ENCODE data around the gene FBN1.

FBN1 gene

DNA sequence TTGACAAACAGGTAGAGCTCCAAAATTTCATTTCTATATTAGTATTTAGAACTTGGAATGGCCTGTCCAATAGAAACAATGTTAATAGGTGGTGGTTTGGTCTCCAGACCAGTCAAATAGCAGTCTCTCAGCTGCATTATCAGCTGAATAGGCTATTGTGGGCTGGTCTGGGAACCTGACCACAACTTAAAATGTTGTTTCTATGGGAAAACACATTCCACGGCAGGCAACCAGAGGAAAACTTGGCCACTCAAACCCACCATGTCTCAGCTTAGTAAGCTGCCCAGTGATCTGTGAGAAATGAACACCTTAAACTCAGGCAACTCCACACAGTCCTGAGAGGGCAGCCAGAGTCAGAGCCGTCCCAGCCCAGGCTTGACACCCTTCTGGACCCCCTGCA is 20.4 kb downstream of the FBN1 start:
- H3K27me3 ChIP-seq (ENCODE audit: low read depth, low read length) = no peaks in the 10 kb centered on the region
- H3K4me1 ChIP-seq (ENCODE audit: low read length) = 0 out of 2 replicates have a peak, but pooled peaks cover 2% of the 10 kb centered on the region
- TF ChIP-seq EZH2phosphoT487 (IDR thresholded peaks at IDR 0.05; ENCODE audit: low read depth) = no peak
- H2AFZ ChIP-seq (ENCODE audit: low read depth, low read length) = no peak overlapping the region
- H3K4me2 ChIP-seq (ENCODE audit: low read length) = no peak overlapping the region
- no peaks in the 10 kb centered on the region for H3K36me3 ChIP-seq (replicated peaks; ENCODE audit: low read depth, low read length)
- no peak overlapping the region for H3K4me3 ChIP-seq (ENCODE audit: low read length)
- H3K27ac ChIP-seq (ENCODE audit: low read length) = no peak overlapping the region
- H4K20me1 ChIP-seq (ENCODE audit: insufficient read depth, low read length) = no peaks in the 10 kb centered on the region
- H3K79me2 ChIP-seq (ENCODE audit: low read length) = no peaks in the 10 kb centered on the region
- no peak overlapping the region for H3K9ac ChIP-seq (ENCODE audit: low read length)
- no peaks in the 10 kb centered on the region for H3K9me3 ChIP-seq (ENCODE audit: insufficient read depth, low read length)

DNA sequence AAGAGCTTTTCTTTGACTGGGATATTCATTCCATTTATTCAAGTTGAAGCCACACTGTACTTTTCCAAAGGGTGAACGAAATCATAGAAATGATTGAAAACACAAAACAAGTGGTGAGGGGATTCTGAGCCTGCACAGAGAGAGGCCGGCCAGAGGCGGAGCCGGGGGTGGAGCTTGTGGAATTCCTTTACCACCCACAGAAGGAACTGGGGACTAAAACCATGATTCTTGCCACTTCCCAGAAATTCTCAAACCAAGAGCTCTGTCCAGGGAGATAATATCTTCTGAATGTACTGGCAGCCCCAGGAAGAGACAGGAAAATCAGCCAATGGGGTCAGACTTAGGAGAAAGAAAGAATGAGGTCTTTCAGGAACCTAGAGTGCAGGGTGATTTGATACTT is 20.8 kb downstream of the FBN1 start:
- Histone ChIP-seq H3K4me2 (ENCODE audit: low read length) (no peak overlapping the region), H3K9me3 (ENCODE audit: insufficient read depth, low read length) (no peaks in the 10 kb centered on the region), H4K20me1 (ENCODE audit: insufficient read depth, low read length) (no peaks in the 10 kb centered on the region), H3K36me3 (replicated peaks; ENCODE audit: low read depth, low read length) (no peaks in the 10 kb centered on the region), H3K4me1 (ENCODE audit: low read length) (no peaks in the 10 kb centered on the region), H3K9ac (ENCODE audit: low read length) (no peak overlapping the region), H3K79me2 (ENCODE audit: low read length) (no peaks in the 10 kb centered on the region), H3K27ac (ENCODE audit: low read length) (no peak overlapping the region), H3K4me3 (ENCODE audit: low read length) (no peak overlapping the region), H3K27me3 (ENCODE audit: low read depth, low read length) (no peaks in the 10 kb centered on the region), H2AFZ (ENCODE audit: low read depth, low read length) (no peak overlapping the region)
- TF ChIP-seq, protein P1, sequence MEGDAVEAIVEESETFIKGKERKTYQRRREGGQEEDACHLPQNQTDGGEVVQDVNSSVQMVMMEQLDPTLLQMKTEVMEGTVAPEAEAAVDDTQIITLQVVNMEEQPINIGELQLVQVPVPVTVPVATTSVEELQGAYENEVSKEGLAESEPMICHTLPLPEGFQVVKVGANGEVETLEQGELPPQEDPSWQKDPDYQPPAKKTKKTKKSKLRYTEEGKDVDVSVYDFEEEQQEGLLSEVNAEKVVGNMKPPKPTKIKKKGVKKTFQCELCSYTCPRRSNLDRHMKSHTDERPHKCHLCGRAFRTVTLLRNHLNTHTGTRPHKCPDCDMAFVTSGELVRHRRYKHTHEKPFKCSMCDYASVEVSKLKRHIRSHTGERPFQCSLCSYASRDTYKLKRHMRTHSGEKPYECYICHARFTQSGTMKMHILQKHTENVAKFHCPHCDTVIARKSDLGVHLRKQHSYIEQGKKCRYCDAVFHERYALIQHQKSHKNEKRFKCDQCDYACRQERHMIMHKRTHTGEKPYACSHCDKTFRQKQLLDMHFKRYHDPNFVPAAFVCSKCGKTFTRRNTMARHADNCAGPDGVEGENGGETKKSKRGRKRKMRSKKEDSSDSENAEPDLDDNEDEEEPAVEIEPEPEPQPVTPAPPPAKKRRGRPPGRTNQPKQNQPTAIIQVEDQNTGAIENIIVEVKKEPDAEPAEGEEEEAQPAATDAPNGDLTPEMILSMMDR (IDR thresholded peaks at IDR 0.05; ENCODE audit: low read depth, low read length) = no peak
- no peak for TF ChIP-seq EZH2phosphoT487 (IDR thresholded peaks at IDR 0.05; ENCODE audit: low read depth)

DNA sequence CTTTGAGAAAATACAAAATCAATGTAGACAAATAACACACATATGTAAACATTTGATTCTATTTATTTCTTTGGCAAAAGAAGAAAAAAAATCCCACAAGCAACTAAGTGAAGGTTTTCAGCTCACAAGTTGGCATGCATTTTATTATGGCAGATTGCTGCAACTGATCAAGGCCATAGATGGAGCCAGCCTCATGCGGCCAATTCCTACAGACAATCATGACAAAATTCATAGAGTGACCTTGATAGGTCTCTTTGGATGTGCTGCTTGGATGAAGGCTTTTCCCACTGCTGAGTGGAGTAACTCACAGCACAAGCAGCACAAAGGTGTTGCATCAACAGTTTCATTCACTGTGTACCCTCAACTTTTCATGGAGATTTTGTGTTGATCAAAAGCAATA is 22.1 kb downstream of the FBN1 start:
- Histone ChIP-seq H3K4me1 (ENCODE audit: low read length) (no peaks in the 10 kb centered on the region), H3K9ac (ENCODE audit: low read length) (no peak overlapping the region), H3K27me3 (ENCODE audit: low read depth, low read length) (no peaks in the 10 kb centered on the region), H3K4me3 (ENCODE audit: low read length) (no peak overlapping the region), H4K20me1 (ENCODE audit: insufficient read depth, low read length) (no peaks in the 10 kb centered on the region), H3K9me3 (ENCODE audit: insufficient read depth, low read length) (no peaks in the 10 kb centered on the region), H3K36me3 (replicated peaks; ENCODE audit: low read depth, low read length) (no peaks in the 10 kb centered on the region), H3K79me2 (ENCODE audit: low read length) (no peaks in the 10 kb centered on the region), H3K4me2 (ENCODE audit: low read length) (no peak overlapping the region), H3K27ac (ENCODE audit: low read length) (no peak overlapping the region), H2AFZ (ENCODE audit: low read depth, low read length) (no peak overlapping the region)
- no peak for TF ChIP-seq EZH2phosphoT487 (IDR thresholded peaks at IDR 0.05; ENCODE audit: low read depth)
- TF ChIP-seq, protein P1 (IDR thresholded peaks at IDR 0.05; ENCODE audit: low read depth, low read length) = no peak

DNA sequence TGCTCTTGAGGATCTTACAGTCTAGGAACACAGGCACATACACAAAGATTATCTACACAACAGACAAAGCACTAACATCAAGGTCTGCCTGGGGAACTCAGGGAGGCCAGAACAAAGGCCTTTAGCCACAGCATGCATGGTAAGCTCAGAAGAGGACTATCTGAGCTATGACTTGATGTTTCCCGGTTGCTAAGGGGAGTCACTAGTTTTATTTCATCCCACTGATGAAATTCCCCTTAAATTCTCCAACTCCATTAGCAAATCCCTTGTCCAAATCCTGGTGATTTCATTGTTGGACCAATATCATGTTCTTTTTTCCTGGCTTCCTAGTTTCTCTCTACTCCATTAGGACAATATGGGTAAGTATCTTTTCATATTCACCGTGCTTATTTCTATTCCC is 23.3 kb downstream of the FBN1 start:
- Histone ChIP-seq H3K4me1 (ENCODE audit: low read length) (no peaks in the 10 kb centered on the region), H3K36me3 (replicated peaks; ENCODE audit: low read depth, low read length) (no peaks in the 10 kb centered on the region), H3K4me3 (ENCODE audit: low read length) (no peak overlapping the region), H4K20me1 (ENCODE audit: insufficient read depth, low read length) (no peaks in the 10 kb centered on the region), H3K27ac (ENCODE audit: low read length) (no peak overlapping the region), H3K27me3 (ENCODE audit: low read depth, low read length) (no peaks in the 10 kb centered on the region), H3K9ac (ENCODE audit: low read length) (no peak overlapping the region), H3K9me3 (ENCODE audit: insufficient read depth, low read length) (no peaks in the 10 kb centered on the region), H2AFZ (ENCODE audit: low read depth, low read length) (no peak overlapping the region), H3K4me2 (ENCODE audit: low read length) (no peak overlapping the region), H3K79me2 (ENCODE audit: low read length) (no peaks in the 10 kb centered on the region)
- TF ChIP-seq, protein P1 (IDR thresholded peaks at IDR 0.05; ENCODE audit: low read depth, low read length) = no peak
- TF ChIP-seq EZH2phosphoT487 (IDR thresholded peaks at IDR 0.05; ENCODE audit: low read depth) = no peak

DNA sequence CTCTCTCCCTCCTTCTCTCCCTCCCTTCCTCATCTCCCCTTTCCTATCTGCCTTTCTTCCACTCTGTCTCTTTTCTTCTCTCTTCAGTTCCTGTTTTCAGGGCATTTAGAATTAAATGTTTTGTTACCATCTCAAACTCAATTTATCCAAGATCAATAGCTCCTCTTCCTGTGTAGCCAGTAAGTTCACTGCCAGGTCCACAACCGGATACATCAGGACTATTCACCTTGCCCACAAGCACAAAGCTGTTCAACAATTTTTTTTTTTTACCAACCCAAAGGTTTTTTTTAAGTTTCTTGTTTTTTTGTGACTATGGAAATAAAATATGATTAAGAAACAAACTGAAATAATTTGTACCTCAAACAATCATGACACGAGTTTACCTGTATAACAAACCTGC is 26.1 kb downstream of the FBN1 start:
- Histone ChIP-seq H3K36me3 (replicated peaks; ENCODE audit: low read depth, low read length) (no peaks in the 10 kb centered on the region), H3K79me2 (ENCODE audit: low read length) (no peaks in the 10 kb centered on the region)
- TF ChIP-seq, protein P1 (IDR thresholded peaks at IDR 0.05; ENCODE audit: low read depth, low read length) = no peak
- TF ChIP-seq EZH2phosphoT487 (IDR thresholded peaks at IDR 0.05; ENCODE audit: low read depth) = no peak

More for the DNA sequence above, 26.1 kb downstream of the FBN1 start:
- H2AFZ ChIP-seq (ENCODE audit: low read depth, low read length) = no peak overlapping the region
- H3K9ac ChIP-seq (ENCODE audit: low read length) = no peak overlapping the region
- H3K9me3 ChIP-seq (ENCODE audit: insufficient read depth, low read length) = no peaks in the 10 kb centered on the region
- no peak overlapping the region for H3K27ac ChIP-seq (ENCODE audit: low read length)
- H3K27me3 ChIP-seq (ENCODE audit: low read depth, low read length) = no peaks in the 10 kb centered on the region
- H4K20me1 ChIP-seq (ENCODE audit: insufficient read depth, low read length) = no peaks in the 10 kb centered on the region
- no peaks in the 10 kb centered on the region for H3K4me1 ChIP-seq (ENCODE audit: low read length)
- no peak overlapping the region for H3K4me3 ChIP-seq (ENCODE audit: low read length)
- H3K4me2 ChIP-seq (ENCODE audit: low read length) = no peak overlapping the region
